Forelimb muscle (tissue), 1 donor: ENCODE data around the gene GPR17. TPM values are rescaled to one million over a fixed set of nuclear protein-coding genes. Genes with fewer than 3 reads are reported as not detected.

ENCODE experiments used
- DNase-seq: peaks from one replicate; pipeline ENCODE4 v3.0.0-alpha.2; 2013; ENCODE audit warnings: low read depth
- polyA plus RNA-seq: library from polyadenylated mRNA; unstranded; fragments of 120-200 nt; gene quantifications from one replicate; pipeline ENCODE4 v1.2.1, GENCODE V29; 2013; ENCODE audit not compliant: insufficient read length

The GPR17 gene
- polyA plus RNA-seq, 1 donor: 2.4 TPM

GRCh38 chr2:127614246-127614645 lies 31.7 kb upstream of the GPR17 start:
- no peak for DNase-seq

DNA sequence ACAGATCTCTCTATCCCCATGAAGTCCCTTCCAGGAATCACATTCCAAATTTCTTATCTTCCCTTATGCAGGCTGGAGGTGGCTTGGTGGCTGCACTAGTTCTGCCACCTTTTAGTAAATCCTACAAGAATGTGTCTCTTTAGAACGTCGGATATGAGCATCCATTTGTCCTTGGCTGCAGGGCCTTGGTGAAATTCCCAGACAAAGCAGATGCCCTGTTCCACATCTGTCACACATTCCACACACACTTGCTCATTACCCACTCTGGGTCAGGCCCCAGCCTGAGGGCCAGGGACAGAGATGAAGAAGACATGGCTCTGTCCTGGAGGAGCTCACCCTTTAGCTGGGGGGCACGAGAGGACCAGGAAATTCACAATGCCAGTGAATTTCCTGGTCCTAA lies 31.2 kb upstream of the GPR17 start:
- DNase-seq: no peak

- DNase-seq: no peak
Observed at GRCh38 chr2:127615511-127616166, 30.3 kb upstream of the GPR17 start.

GRCh38 chr2:127618551-127619202 lies 27.3 kb upstream of the GPR17 start:
- no peak for DNase-seq

DNA sequence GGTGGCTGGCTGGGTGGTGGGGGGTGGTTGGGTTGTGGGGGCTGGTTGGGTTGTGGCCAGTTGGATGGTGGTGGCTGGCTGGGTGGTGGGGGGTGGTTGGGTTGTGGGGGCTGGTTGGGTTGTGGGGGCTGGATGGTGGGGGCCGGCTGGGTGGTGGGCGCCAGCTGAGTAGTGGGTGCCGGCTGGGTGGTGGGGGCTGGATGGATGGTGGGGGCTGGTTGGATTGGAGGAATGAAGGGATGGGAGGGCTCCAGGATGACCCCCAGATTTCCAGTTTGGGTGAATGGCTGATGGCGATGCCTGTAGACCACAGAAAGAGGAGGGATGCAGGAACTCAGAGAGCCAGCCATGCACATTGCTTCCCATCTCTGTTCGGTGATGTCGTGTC lies 26.8 kb upstream of the GPR17 start:
- DNase-seq: no peak

DNA sequence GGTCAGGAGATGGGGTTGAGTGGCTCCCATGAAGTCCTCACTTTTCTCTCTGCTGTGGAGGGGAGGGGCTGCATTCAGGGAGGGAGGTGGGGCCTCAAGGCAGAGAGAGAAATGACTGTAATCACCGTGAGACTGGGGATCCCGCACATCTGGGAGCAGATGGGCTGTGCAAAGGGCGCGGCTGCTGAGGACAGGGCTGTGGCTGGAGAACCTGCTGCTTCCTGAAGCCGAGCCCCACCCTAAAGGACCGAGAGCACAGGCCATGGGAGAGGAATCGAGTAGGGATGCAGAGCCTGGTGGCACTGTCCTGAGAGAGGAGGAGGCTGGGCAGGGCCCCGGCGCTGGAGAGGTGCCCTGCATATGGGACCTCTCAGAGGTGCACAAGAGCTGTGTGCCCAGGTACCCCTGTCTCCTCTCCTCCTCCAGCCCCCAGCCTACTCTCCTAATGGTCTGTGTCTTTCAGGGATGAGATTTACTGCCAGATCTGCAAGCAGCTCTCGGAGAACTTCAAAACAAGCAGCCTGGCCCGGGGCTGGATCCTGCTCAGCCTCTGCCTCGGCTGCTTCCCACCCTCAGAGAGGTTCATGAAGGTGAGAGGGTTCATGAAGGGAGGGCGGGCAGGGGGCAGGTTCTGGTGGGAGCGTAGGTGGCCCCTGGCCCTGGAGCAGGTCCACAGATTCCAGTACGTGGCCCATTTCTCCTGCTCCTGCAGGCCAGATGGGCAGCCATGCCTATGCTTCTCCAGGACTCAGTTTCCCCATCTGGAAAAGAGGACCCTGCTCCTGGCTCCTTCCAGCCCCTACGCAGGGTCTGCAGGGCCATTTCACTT lies 25.9 kb upstream of the GPR17 start:
- no peak for DNase-seq

GRCh38 chr2:127620866-127621265 lies 25.1 kb upstream of the GPR17 start:
- DNase-seq: no peak

- no peak for DNase-seq
Observed at GRCh38 chr2:127621981-127622431, 23.9 kb upstream of the GPR17 start.

DNA sequence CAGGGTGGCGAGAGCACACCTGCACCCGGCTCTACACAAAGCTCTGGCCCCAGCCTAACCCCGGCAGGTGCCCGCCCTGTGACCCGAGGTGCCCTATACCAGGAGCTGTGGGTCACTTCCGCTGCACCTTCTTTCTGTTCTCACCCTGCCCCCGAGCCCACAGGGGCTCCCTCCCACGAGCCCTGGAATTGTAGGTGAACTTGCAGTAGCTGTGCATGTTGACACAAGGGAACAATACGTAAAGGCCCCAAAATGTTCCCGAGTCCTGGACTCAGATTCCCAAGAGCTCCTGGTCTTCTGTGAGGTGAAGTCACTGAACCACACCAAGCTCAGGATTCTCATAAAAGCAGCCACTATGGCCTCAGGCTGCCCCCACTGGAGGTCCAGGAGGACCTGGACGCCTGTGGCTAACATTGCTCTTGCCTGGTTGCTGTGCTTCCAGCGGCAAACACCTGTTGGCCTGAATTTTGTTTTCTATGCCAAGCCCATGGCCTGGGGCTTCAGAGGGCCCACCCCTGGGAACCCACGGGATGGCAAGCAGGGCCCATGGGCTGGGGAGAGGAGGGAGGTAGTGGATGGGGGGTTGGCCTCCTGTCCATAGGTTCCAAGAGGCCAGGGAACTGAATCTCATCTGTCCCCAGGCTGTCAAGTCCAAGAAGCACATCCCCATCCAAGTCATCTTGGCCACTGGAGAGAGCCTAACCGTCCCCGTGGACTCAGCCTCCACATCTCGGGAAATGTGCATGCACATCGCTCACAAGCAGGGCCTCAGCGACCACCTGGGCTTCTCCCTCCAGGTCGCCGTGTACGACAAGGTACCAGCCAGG lies 23.2 kb upstream of the GPR17 start:
- DNase-seq: no peak

- no peak for DNase-seq
Observed at GRCh38 chr2:127623388-127624319, 22.3 kb upstream of the GPR17 start.

GRCh38 chr2:127624320-127624755 lies 21.6 kb upstream of the GPR17 start:
- no peak for DNase-seq

DNA sequence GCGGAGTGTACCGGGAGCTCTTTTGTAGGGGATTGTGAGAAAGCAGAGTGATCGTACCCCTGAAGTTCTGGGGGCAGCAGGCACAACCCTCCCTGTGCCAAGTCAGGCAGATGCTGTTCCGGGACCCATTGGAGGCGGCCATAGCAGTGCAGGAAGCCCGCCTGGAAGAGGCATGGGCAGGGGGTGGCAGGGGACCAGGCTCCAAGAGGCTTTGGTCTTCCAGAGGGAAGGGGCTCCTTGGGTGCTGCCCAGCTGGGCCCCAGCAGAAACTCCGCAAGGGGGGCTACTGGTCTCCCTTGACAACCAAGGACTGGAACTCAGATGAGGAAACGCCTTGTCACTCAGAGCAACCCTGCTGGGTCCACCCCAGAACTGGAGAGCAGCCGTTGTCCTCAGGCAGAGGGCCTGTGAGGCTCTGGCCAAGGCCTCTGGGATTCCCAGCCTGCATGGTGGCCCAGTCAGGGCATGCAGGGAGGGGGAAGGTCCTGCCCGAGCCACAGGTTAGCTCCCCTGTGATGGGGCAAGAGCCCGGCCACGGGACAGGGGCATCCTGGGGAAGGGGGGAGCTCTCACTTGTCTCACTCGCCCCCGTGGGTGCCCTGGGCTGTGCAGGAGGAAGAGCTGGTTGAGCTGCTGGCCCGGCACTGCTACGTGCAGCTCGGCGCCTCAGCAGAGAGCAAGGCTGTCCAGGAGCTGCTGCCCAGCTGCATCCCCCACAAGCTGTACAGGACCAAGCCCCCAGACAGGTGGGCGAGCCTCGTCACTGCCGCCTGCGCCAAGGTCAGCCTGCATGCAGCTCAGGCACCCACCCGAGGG lies 21.0 kb upstream of the GPR17 start:
- no peak for DNase-seq

- DNase-seq: no peak
Observed at GRCh38 chr2:127625572-127625951, 20.4 kb upstream of the GPR17 start.

DNA sequence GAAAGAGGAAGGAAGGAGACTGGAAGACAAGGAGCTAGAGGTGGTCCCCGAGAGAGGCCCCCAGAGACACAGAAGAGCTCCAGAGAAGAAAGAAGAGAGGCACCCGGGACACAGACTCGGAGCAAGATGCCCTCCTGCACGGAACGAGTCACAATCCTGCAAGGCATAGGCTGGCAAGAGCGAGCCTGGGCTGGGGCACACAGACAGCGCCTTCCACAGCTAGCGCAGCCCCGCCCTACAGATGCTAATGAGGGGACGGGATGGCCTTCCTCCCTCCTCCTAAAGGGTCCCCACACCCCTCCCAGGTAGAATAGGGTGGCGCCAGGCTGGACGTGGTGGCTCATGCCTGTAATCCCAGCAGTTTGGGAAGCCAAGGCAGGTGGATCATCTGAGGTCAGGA lies 19.8 kb upstream of the GPR17 start:
- no peak for DNase-seq

- no peak for DNase-seq
Observed at GRCh38 chr2:127626917-127627739, 18.8 kb upstream of the GPR17 start.

- DNase-seq: no peak
Observed at GRCh38 chr2:127627740-127628571, 18.0 kb upstream of the GPR17 start.

- no peak for DNase-seq
Observed at GRCh38 chr2:127628767-127629614, 17.0 kb upstream of the GPR17 start.
